Activated CD4-positive, alpha-beta T cell treated with anti-CD3 and anti-CD28 coated beads, Interleukin-10, Interleukin-2, amounts not matched to agents 100 ng/mL and 50 ng/mL, durations not matched to agents 16 hours and 8 hours (primary cell): ENCODE measurements around the gene FARS2.
A peak's percentile ranks its signal among the peaks of the same experiment; 100 is the strongest.

Experiments
- DNase-seq: peaks from one replicate; pipeline ENCODE4 v3.0.0-alpha.2; 2020

Gene FARS2

DNA sequence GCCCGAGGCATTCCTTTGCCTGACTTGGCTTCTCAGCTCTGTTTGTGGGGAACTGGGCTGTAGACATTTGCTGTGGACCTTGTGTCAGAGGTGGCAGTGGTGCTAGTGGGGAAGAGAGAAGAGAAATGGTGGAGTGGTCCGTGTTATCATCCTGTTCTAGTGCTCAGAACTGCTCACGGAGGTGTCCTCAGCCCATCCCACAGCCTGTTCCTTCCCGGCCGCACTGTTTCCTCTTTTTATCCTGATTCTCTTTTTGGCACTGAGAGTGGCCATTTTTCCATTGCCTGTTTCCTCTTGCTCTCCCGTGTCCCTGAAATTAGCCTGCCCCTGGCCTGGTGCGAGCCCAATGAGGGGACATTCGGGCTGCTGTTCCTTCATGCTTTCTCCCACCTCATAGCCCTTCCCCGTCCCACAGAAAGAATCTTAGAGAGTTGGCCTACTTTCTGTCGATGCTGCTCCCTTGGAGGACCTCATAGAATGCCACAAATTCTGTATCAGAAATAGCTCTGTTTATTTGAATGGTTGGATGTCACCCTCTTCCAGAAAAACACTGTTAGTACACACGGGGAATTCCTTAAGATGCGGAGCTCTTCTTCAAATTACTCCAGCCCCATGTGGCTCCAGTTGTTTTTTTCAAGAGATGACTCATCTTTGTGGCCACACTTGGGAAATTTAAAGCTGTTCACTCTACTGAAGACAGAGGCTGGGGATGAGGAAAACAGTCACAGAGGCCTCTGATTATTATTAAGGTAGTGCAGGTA is 26.1 kb downstream of the FARS2 start:
- peak; percentile 37 for DNase-seq

DNA sequence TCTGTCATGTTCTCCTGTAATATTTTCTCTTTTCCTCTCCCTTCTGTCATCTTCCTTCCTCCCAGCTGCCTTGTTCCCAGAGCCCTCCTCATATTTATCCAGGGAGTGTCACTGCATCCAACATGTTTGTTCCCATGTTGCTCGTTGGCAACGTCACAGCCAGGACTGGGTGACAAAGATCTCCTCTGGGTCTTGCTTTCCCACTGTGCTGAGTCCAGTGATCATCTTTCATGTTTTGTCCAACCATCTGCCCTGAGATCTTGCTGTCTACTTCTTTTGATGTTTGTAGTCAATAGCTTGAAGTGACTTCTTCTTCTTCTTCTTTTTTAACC is 26.6 kb downstream of the FARS2 start:
- no peak for DNase-seq

GRCh38 chr6:5290097-5290496 is 28.8 kb downstream of the FARS2 start:
- no peak for DNase-seq

GRCh38 chr6:5290500-5290899 is 29.2 kb downstream of the FARS2 start:
- DNase-seq = no peak

GRCh38 chr6:5292154-5292553 is 30.8 kb downstream of the FARS2 start:
- DNase-seq = no peak

GRCh38 chr6:5293692-5294091 is 32.4 kb downstream of the FARS2 start:
- no peak for DNase-seq

DNA sequence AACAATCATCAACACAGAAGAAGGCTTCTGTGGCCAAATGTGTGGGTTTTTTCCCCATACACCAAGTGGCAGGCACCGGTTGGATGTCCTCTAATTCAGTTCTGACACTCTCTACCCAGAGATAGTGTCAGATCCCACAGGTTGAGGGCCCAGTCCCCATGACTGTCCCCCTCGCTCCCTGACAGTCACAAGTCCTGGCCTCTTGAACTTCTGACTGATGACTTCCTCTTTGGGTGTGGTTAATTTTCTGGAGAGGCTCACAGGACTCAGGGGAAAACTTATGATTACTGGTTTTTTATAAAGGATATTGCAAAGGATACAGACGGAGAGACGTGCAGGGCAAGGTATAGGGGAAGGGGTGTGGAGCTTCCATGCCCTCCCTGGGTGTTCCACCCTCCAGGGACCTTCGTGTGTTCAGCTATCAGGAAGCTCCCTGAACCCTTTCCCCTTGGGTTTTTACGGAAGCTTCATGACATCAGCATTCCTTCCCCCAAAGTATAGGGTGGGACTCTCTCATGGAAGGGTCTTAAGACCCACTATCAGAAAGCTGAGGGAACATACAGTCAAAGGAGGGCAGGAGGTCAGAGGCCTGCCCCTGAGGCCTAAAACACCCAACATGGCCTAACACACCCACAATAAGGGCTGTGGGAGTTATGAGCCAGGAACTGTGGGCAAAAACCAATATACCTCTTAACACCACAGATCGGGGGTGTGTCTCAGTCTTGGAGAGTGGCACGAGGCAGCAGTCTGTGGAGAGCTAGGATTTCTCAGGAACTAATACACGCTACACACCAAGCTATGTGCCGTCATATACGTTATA is 33.3 kb downstream of the FARS2 start:
- peak; percentile 51 for DNase-seq

- DNase-seq = no peak
Observed at GRCh38 chr6:5295623-5296022, 34.3 kb downstream of the FARS2 start.

DNA sequence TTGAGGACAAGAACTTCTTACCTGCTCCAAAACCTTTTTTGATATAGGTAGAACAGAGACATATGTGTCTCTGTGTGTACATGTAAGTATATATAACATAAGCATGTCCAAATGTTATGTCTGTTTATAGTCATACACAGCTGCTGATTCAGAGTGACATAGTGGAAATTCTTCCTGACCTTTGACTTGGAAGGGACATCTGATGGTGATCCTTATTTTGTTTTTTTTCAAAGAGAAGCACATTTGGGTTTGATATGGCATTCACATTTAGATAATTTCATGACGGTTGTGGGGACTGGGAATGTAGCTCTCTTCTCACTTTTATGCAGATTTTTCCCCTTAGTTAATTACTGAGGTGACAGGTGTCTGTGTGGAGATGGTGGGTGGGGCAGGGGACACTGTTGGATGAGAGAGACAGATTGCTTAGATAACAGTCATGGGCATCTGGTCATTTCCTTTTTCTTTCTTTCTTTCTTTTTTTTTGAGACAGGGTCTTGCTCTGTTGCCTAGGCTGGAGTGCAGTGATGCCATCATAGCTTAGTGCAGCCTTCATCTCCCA is 39.0 kb downstream of the FARS2 start:
- DNase-seq = no peak

- peak; percentile 95 for DNase-seq
Observed at GRCh38 chr6:5302220-5302946, 41.1 kb downstream of the FARS2 start.

GRCh38 chr6:5302995-5303622 is 41.8 kb downstream of the FARS2 start:
- DNase-seq = peak; percentile 86

DNA sequence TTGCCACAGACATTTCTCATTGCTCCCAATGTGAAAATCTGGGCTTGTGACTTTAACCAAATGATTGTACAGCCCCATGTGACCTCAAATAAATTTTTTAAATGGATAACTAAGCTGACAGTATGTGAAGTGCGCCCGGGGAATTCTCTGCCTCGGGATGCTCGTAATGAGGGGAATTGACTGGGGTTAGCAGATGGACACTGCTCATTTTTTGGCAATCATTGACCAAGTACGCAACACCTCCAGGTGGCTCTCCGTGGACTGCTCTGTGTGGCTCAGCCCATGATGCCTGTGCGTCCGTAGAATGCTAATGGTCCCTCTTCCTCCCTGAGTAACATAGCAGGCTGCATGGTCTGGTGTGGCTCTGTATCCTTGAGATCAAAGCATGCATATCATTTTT is 42.4 kb downstream of the FARS2 start:
- no peak for DNase-seq

- peak; percentile 44 for DNase-seq
Observed at GRCh38 chr6:5305968-5306626, 44.8 kb downstream of the FARS2 start.

GRCh38 chr6:5307058-5307457 is 45.7 kb downstream of the FARS2 start:
- no peak for DNase-seq

DNA sequence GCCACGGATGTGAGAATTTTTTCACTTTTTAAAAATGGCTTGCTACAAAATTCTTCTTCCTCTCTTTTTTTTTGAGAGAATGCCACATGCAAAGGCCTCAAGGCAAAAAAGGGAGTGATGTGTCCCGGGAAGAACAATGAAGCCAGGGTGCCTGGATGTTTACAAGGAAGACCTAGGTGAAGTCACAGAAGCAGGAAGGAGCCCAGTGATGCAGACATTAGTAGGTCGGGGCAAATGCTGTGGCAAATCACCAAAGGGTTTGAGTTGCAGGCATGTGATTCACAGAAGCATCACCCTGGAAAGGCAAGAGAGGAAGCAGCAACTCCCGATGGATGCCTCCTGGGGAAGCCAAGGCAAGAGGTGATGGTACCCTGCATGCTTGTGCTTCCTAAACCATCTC is 46.8 kb downstream of the FARS2 start:
- DNase-seq = no peak

- DNase-seq = no peak
Observed at GRCh38 chr6:5314191-5314865, 53.0 kb downstream of the FARS2 start.

DNA sequence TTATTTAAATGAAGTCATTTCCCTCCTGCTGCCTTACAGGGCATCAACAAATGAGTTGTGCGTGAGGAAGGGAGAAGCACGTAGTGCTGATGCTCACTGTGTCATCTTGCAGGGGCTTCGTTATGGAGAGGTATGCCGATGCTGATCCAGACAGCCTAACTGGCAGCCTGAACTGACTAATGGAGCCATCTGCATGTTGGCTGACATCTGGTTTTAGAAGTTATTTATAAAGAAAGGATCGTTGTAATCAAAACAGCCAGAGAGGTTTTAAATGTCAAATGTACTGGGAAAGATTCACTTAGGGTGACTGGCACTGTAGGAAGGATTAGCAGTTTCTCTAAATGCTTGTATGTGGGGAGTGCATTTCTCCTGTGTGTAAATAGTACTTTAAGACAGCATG is 54.6 kb downstream of the FARS2 start:
- DNase-seq = no peak

GRCh38 chr6:5316951-5317350 is 55.6 kb downstream of the FARS2 start:
- DNase-seq = no peak

GRCh38 chr6:5318617-5319272 is 57.4 kb downstream of the FARS2 start:
- no peak for DNase-seq

DNA sequence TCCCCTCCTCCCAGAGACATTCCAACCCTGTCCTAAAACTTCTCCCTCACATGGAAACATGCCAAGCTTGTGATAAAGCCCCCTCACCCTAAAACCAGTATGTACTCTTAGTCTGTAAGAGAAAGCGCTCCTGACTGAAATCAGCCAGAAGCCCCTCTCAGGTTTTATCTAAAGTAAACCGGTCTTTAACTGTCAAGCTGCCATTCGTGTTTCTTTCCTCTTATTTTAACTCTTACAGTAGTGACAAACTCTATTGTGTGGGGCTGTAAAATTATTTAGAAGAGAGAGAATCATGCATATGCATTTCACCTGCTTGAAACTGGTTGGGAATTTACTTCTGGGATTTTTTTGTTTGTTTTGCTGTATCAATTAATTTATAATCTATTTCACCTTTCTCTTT is 62.7 kb downstream of the FARS2 start:
- no peak for DNase-seq

- DNase-seq = no peak
Observed at GRCh38 chr6:5325173-5325572, 63.9 kb downstream of the FARS2 start.
